Body of pancreas (tissue), 4 donors: ENCODE results near the gene PHC2.

Source experiments
- CTCF ChIP-seq, 7 experiments: fragments of 450-650 bp in 4 of 7; fragments of 200-600 bp in 3 of 7; sonication (generic) in 3 of 7; IDR thresholded peaks; one replicate each; pipeline ENCODE4 v1.5.1; 2016 to 2019; ENCODE audit warnings: antibody characterized with exemption in 7 of 7
- POLR2A ChIP-seq, 3 donors: fragments of 450-650 bp; IDR thresholded peaks; one replicate each; pipeline ENCODE4 v1.6.1; 2016; ENCODE audit warnings: antibody characterized with exemption in 3 of 3, mild to moderate bottlenecking in 2 of 3

DNA sequence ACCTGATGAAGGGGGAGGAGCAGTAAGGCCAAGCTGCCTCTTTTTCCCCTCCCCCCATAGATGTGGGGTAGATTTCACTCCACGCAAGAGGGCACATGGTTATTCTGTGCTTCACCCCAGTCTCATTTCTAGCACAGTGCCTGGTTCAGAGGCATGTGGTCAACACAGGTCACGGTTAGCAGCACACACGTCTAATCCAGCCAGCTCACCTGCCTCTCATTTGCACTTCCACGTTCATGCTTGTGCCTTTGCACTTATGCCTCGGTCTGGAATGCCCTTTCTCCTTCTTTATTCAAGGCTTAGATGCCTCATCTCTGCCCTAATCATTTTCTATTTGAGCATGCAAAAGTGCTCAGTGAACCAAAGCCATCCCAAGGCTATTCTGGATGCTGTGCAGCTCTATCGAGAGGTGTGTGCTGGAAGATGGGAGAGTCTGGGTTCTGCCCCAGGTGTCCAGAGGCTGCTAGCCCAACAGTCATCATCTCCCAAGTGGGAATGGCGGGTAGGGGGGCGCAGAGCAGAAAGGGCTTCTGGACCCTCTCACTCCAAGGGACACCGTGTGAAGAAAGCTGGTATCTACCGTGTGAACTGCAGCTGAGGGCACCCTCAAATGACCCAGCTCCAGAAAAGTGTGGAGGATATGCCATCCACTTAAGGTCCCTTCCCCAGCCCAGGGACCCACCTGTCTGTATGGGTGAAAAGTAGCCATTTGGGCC, 107.9 kb downstream of the PHC2 start:
- TF ChIP-seq POLR2A (IDR thresholded peaks at IDR 0.05) (no peak), CTCF (IDR thresholded peaks at IDR 0.05) (no peak)
